Ovary (tissue), 9 donors: ENCODE data around the gene USP48. TPM values are rescaled to one million over a fixed set of nuclear protein-coding genes. Genes with fewer than 3 reads are reported as not detected.

Experiments
- DNase-seq, 5 donors: peaks; one replicate each; pipeline ENCODE4 v3.0.0-alpha.2; 2019 to 2020
- H3K27ac ChIP-seq, 2 donors: fragments of 200-600 bp; one replicate each; pipeline versions ENCODE4 v1.5.1 to v1.8.0; 2019 to 2022
- H3K27me3 ChIP-seq: fragments of 200-600 bp; one replicate; pipeline ENCODE4 v1.8.0; 2022
- H3K36me3 ChIP-seq: fragments of 200-600 bp; sonication (generic); one replicate; pipeline ENCODE4 v1.5.1; 2019
- H3K4me1 ChIP-seq: one replicate; pipeline ENCODE4 v1.8.1; 2013; ENCODE audit warnings: mild to moderate bottlenecking, moderate library complexity; ENCODE audit not compliant: insufficient read depth
- H3K4me3 ChIP-seq: fragments of 200-600 bp; sonication (generic); one replicate; pipeline ENCODE4 v1.5.1; 2017
- H3K9me3 ChIP-seq, 2 donors: fragments of 200-600 bp in 1 of 2; sonication (generic) in 1 of 2; one replicate each; pipeline versions ENCODE4 v1.5.1 to v1.8.1; 2013 to 2019; ENCODE audit warnings: mild to moderate bottlenecking in 1 of 2, moderate library complexity in 1 of 2
- EP300 ChIP-seq: sonication (generic); formaldehyde crosslinking; IDR thresholded peaks from one replicate; pipeline ENCODE4 v1.6.1; 2017; ENCODE audit warnings: antibody characterized with exemption
- POLR2A ChIP-seq: fragments of 450-650 bp; IDR thresholded peaks from one replicate; pipeline ENCODE4 v1.6.1; 2017; ENCODE audit warnings: antibody characterized with exemption, mild to moderate bottlenecking, moderate library complexity
- WGBS, 3 donors: extraction: QIAGEN DNeasy Blood & Tissue Kit in 1 of 3; methylation state at CpG; one replicate each; pipeline versions ENCODE4 v1.1.5 to v1.1.7; 2013 to 2017; 5-methylcytosine and 5-hydroxymethylcytosine counted together
- intact Hi-C, 4 donors: fragments of 100-400 bp; cut with DNase I; formaldehyde crosslinking; loops; one replicate each; pipeline versions ENCODE4 v1.11.0 to v1.15.1; 2022 to 2023
- polyA plus RNA-seq, 2 donors: library from polyadenylated mRNA; stranded (reverse); fragments of 200-250 nt in 1 of 2; fragments of 350-450 nt in 1 of 2; fragmentation: Illumina TruSeq in 1 of 2; extraction: RNeasy Lipid Tissue Mini Kit (QIAGEN cat#74804) in 1 of 2; gene quantifications; one replicate each; pipeline ENCODE4 v1.2.3, GENCODE V29; 2013 to 2014
- total RNA-seq, 7 donors: library from RNA; depleted of rRNA in 2 of 7; stranded (reverse); fragments of >200 nt in 2 of 7; fragmentation: NEBNext Ultra II Directional in 3 of 7; extraction: Animal tissue kit (Norgen Biotek cat#: 25700) in 3 of 7; gene quantifications; one replicate each; pipeline versions ENCODE4 v1.1.0 to v1.2.4, GENCODE V29; 2016 to 2023
- TF ChIP-seq, protein P1 (sequence below), 3 donors: fragments of 450-650 bp in 2 of 3; fragments of 200-600 bp in 1 of 3; IDR thresholded peaks; one replicate each; pipeline versions ENCODE4 v1.5.1 to v1.8.0; 2016 to 2022; ENCODE audit warnings: antibody characterized with exemption in 3 of 3, mild to moderate bottlenecking in 1 of 3
- donor health status: DM: no; HTN: no; CAD: no; lungs with moderate emphysema.
- donor health status: DM: no; HTN: no; CAD: no.
- donor health status: Bipolar disorder and iron deficiency.
- donor health status: DM: yes; HTN: yes; CAD: no.
- donor health status: DM: no; HTN: no; CAD: no.
- donor health status: DM: yes; HTN: yes; CAD: no.

The USP48 gene
- total and polyA plus RNA-seq, 9 donors: 25.2 to 87.1 (median 60.6) TPM

DNA sequence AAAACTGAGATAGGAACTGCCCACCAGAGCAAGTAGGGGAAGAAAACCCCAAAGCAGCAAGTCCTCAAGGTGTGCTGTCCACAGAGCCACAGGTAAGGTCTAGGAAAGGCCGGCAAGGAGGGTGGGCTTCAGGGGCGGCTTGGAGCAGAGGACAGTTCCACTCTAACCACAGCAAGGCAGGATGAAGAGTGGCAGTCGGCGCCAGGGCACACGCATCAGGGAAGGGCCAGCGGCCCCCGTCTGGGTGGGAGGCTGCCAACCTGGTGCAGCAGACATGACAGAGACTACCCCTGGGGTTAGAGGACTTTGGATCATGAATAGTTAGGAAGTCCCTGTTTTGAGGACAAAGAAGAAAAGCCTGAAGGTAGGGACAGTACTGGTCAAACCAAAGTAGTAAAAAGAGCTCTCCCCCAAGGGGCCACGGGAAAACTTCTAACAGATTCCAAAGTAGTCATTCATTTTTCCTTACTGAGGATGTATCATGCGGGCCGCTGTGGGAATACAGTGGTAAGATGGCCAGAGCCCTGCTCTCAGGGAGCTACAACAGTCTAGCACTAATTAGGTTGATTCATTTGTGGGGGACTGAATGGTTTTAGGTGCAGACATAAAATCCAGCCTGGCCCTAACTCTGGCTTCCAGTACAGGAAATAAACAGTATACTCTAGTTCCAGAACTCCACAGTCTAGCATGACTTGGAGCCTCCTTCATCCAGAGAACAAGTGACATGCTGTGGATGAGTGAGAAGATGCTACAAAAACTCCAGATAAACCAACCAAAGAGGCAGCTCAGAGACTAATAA is 110.3 kb downstream of the USP48 start:
- TF ChIP-seq EP300: no peak
- TF ChIP-seq, protein P1, sequence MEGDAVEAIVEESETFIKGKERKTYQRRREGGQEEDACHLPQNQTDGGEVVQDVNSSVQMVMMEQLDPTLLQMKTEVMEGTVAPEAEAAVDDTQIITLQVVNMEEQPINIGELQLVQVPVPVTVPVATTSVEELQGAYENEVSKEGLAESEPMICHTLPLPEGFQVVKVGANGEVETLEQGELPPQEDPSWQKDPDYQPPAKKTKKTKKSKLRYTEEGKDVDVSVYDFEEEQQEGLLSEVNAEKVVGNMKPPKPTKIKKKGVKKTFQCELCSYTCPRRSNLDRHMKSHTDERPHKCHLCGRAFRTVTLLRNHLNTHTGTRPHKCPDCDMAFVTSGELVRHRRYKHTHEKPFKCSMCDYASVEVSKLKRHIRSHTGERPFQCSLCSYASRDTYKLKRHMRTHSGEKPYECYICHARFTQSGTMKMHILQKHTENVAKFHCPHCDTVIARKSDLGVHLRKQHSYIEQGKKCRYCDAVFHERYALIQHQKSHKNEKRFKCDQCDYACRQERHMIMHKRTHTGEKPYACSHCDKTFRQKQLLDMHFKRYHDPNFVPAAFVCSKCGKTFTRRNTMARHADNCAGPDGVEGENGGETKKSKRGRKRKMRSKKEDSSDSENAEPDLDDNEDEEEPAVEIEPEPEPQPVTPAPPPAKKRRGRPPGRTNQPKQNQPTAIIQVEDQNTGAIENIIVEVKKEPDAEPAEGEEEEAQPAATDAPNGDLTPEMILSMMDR (IDR thresholded peaks at IDR 0.05): no peak
- TF ChIP-seq POLR2A: no peak
- Histone ChIP-seq H3K27me3 (no peaks in the 10 kb centered on the region), H3K4me3 (no peak overlapping the region), H3K36me3 (no peaks in the 10 kb centered on the region), H3K27ac (no peak overlapping the region), H3K9me3 (no peaks in the 10 kb centered on the region), H3K4me1 (peaks cover 17% of the 10 kb centered on the region)
- intact Hi-C loops: no loop called here
- no peak for DNase-seq
- WGBS, 3 donors: 38 to 52% (median 49%) methylated on average over 10 of the region's 10 CpGs

DNA sequence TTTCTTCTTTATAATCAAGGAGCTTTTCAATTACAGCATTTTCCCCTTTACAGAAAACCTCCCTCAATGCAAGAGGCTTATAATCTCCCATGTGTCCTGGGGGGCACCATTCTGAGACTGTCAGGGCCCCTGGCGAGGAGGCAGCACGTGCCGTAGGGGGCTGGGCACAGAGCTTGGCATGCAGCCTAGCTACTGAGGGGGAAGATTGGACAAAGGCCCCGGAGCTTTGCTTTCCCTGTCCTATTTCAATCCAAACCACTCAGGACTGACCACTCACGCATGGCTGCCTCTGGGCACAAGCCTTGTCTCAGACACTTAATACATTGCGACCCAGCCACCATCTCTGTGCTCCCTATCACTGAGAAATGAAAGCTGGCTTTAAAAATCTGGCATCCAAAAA is 111.0 kb downstream of the USP48 start:
- H3K36me3 ChIP-seq: no peaks in the 10 kb centered on the region
- H3K9me3 ChIP-seq: no peaks in the 10 kb centered on the region
- WGBS, 3 donors: 12 to 28% (median 21%) methylated on average over 6 of the region's 6 CpGs
- no peak for DNase-seq
- H3K4me3 ChIP-seq: no peak overlapping the region
- H3K27ac ChIP-seq: no peak overlapping the region
- TF ChIP-seq POLR2A: no peak
- TF ChIP-seq, protein P1 (IDR thresholded peaks at IDR 0.05): no peak
- TF ChIP-seq EP300: no peak
- intact Hi-C loops: no loop called here
- H3K27me3 ChIP-seq: no peaks in the 10 kb centered on the region
- H3K4me1 ChIP-seq: peaks cover 17% of the 10 kb centered on the region

DNA sequence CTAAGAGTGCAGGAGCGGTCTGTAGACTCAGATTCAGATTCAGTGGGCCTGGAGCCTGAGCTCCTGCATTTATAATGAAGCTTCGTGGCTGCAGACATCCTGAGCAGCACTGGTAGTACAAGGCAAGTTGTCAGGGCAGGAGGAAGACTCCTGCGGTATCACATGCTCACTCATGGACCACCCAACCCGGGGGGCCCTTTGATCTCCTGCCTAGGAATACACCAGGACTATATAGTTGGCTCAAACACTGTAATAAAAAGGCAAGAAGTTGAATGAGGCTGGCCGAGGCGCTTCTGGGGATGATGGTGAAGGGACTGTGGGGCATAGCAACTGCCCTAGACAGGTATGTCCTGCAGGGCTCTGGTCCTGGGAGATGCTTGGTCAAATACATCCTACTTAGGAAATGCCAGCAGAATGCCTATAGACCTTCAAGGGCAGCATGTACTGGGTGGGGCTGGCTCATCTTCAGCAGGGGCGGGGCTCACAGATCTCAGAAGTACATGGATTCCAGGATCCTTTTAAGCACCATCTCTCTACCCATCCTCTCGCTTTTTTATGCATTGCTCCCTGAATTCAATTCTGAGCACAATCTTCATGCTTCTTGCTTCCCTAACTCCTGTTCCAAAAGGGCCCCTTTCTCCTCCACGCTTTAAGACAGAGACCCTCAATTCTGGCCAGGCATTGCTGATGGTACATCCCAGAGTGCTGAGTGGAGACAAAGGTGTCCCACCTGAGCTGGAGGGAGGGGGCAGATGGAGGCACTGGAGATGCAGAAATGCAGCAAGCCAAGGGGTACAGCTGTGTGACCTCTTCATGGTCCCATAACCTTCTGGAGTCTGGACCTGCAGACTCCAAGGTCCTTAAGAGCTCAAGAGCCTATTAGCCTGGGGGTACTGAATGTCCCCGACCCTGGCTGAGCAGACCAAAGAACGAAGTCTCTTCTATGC is 111.7 kb downstream of the USP48 start:
- intact Hi-C loops: no loop called here
- peaks cover 17% of the 10 kb centered on the region for H3K4me1 ChIP-seq

DNA sequence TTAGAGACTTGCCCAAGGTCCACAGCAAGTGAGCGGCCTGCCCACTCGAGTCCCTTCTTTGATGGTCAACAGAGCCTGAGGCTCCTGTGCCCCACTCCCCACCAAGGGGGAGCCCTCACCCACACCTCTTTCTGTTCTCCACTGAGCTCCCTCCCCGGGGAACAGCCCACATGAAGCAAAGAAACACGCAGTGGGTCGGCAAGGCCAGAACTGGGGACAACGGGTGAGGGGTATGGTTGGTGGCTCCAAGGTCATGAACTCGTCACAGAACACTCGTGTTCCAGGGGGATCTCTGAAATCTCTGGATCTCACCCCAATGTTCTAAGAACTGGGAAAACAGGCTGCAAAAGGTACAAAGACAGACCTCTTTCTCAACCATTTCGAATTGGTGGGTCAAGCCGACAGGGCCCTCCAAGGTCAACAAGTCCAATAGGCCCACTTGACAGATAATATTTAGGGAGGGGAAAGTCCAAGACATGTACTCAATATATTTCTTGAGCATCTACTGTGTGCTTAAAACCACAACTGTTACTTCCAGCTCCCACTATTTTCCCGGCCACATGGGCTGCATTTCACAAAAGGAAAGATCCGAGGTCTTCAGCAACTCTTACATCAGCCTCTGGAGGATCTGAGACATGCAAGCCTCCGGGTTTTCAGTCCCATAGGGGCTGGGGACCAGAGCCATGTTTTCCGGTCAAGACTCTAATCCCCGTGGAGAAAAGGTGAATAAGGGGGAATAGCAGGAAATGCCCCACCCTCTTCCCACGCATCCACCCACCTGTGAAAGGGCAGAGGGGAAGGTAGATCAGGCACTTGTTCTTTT is 112.7 kb downstream of the USP48 start:
- TF ChIP-seq, protein P1 (IDR thresholded peaks at IDR 0.05): no peak
- Histone ChIP-seq H3K27ac (no peak overlapping the region), H3K36me3 (no peaks in the 10 kb centered on the region), H3K4me3 (no peak overlapping the region), H3K4me1 (peaks cover 17% of the 10 kb centered on the region), H3K27me3 (no peaks in the 10 kb centered on the region), H3K9me3 (no peaks in the 10 kb centered on the region)
- intact Hi-C loops: no loop called here
- DNase-seq: no peak
- WGBS, 3 donors: 27 to 46% (median 42%) methylated on average over 16 of the region's 16 CpGs

More for the DNA sequence above, 111.7 kb downstream of the USP48 start:
- WGBS, 3 donors: 41 to 58% (median 51%) methylated on average over 11 of the region's 11 CpGs
- Histone ChIP-seq H3K36me3 (no peaks in the 10 kb centered on the region), H3K4me3 (no peak overlapping the region), H3K27me3 (no peaks in the 10 kb centered on the region), H3K9me3 (no peaks in the 10 kb centered on the region), H3K27ac (no peak overlapping the region)
- no peak for TF ChIP-seq EP300
- DNase-seq: no peak
